Measurements from ENCODE around the gene BAIAP3.

Gene BAIAP3

GRCh38 chr16:1394367-1394951 lies 61.0 kb downstream of the BAIAP3 start:
- DNase-seq: no peak

- no peak for DNase-seq
Observed at GRCh38 chr16:1395444-1396031, 62.1 kb downstream of the BAIAP3 start.

GRCh38 chr16:1397779-1398178 lies 64.3 kb downstream of the BAIAP3 start:
- no peak for DNase-seq

GRCh38 chr16:1398351-1398750 lies 64.9 kb downstream of the BAIAP3 start:
- no peak for DNase-seq

Data from right kidney (tissue), 1 donor.